Urinary bladder (tissue), 4 donors: ENCODE results near the gene MTMR11. TPM values are rescaled to one million over a fixed set of nuclear protein-coding genes. Genes with fewer than 3 reads are reported as not detected.

Experiments used
- DNase-seq: peaks from one replicate; pipeline ENCODE4 v3.0.0-alpha.2; 2015; ENCODE audit errors: extremely low spot score
- H3K27ac ChIP-seq: one replicate; pipeline ENCODE4 v1.5.1; 2013; ENCODE audit warnings: low read depth, mild to moderate bottlenecking, moderate library complexity
- H3K36me3 ChIP-seq: one replicate; pipeline ENCODE4 v1.6.1; 2013; ENCODE audit warnings: mild to moderate bottlenecking, moderate library complexity; ENCODE audit not compliant: insufficient read depth
- H3K4me1 ChIP-seq: one replicate; pipeline ENCODE4 v1.6.1; 2013; ENCODE audit warnings: mild to moderate bottlenecking, moderate library complexity; ENCODE audit not compliant: insufficient read depth
- H3K4me3 ChIP-seq: one replicate; pipeline ENCODE4 v1.5.1; 2013; ENCODE audit warnings: low read depth, low read length
- WGBS: extraction: QIAGEN DNeasy Blood & Tissue Kit; methylation state at CpG from one replicate; pipeline ENCODE4 v1.1.7; 2013; 5-methylcytosine and 5-hydroxymethylcytosine counted together
- polyA plus RNA-seq: library from polyadenylated mRNA; stranded (reverse); fragments of 200-250 nt; gene quantifications from one replicate; pipeline ENCODE4 v1.2.3, GENCODE V29; 2013
- total RNA-seq: library from RNA; depleted of rRNA; stranded (reverse); fragments of >200 nt; gene quantifications from one replicate; pipeline ENCODE4 v1.2.3, GENCODE V29; 2014
- donor health status: healthy with polysubstance abuse.
- donor health status: healthy.

The MTMR11 gene
- total and polyA plus RNA-seq, 2 donors, result 15.2 to 20.9 TPM

DNA sequence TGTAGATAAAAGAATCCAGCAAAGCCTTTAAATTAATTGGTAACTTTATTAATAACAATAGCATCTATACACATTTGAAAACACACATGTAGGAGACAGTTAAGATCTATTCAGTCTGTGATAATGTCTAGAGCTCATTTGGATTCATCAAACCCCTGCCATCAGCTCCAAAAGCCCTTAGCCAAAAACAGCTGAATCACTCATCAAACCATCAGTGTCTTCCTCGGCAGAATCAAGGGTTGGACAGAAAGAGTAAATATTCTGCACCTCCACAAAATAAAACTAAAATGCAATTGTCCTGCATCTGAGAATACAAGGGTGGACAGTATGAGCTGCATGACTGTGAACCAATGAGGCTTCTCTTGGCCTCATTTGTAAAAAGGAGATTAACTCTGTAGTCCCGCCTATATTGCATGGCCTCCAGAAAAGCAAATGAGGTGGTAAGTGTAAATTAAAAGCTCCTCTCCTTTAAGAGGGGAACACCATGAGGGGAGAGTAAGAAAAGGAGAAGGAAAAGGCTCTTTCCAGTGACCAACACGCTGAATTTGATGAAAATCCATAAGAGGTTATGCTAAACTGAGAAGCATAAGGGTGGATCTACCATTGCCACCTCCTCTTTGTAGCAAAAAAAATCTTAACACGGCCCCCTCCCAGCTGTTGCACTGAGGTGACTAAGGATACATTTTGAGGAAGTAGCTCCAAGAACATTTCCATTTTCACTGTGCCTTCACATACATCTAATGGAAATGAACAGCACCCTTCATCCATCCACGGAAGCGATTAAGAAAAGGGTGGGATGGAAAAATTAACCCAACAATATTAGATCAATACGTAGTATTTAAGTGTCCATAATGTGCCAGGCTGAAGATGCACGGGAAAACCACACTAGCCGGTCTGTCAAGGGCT, 52.0 kb downstream of the MTMR11 start:
- WGBS, result 6% methylated on average over 9 of the region's 9 CpGs
- peak overlapping the region; percentile 74 for H3K4me3 ChIP-seq
- H3K4me1 ChIP-seq, result no peaks in the 10 kb centered on the region
- no peak for DNase-seq
- no peaks in the 10 kb centered on the region for H3K36me3 ChIP-seq
- peak overlapping the region; percentile 95 for H3K27ac ChIP-seq

DNA sequence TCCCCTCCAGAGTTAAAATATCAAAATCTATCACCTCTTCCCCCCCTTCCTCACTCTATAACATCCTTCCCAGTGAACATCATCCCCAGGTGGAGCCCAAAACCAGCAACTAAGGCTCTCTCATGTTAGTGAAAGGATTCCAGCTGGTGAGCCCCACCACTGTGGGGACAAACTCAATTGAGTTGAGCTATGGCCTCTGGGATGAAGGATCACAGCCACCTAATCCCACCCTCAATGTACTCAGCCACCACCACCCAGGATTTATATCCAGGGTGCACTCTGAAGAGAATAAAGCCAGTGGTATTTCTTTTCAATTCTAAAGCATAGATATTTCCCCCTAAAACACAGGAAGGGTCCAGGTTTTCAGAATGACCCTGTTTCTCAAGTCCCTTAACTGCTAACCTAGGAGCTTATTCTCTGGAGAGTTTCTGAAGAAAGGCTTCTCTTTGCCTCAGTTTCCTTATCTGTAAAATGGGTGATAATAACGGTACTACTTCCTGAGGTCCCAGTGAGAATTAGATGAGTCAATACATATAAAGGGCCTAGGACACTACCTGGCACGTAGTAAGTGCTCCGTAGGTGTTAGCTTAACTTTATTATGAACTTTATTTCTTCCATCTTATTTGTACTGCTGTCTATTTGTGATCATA, 53.0 kb downstream of the MTMR11 start:
- H3K27ac ChIP-seq, result no peak overlapping the region
- no peak for DNase-seq
- H3K36me3 ChIP-seq, result no peaks in the 10 kb centered on the region
- 86% methylated on average over 3 of the region's 3 CpGs for WGBS
- no peaks in the 10 kb centered on the region for H3K4me1 ChIP-seq
- H3K4me3 ChIP-seq, result no peak overlapping the region

- H3K4me3 ChIP-seq, result no peak overlapping the region
- WGBS, result 92% methylated on average over 1 of the region's 1 CpG
- DNase-seq, result no peak
- H3K4me1 ChIP-seq, result no peaks in the 10 kb centered on the region
- no peaks in the 10 kb centered on the region for H3K36me3 ChIP-seq
- no peak overlapping the region for H3K27ac ChIP-seq
Observed at GRCh38 chr1:149881876-149882275, 54.8 kb downstream of the MTMR11 start.

- DNase-seq, result no peak
- WGBS, result 90% methylated on average over 1 of the region's 1 CpG
Observed at GRCh38 chr1:149879556-149879955, 57.1 kb downstream of the MTMR11 start.

More at GRCh38 chr1:149879556-149879955, 57.1 kb downstream of the MTMR11 start:
- Histone ChIP-seq H3K27ac (no peak overlapping the region), H3K4me3 (no peak overlapping the region), H3K36me3 (no peaks in the 10 kb centered on the region), H3K4me1 (no peaks in the 10 kb centered on the region)

Other genes starting within 250 kb of the MTMR11 start
- 10.4 TPM for gene FCGR1A, start 154.2 kb downstream of the MTMR11 start, total RNA-seq
- gene FCGR1A, start 154.2 kb downstream of the MTMR11 start, polyA plus RNA-seq, result 10.2 TPM
- gene BOLA1, start 37.3 kb downstream of the MTMR11 start, total RNA-seq, result 11.4 TPM
- 34.2 TPM for gene BOLA1, start 37.3 kb downstream of the MTMR11 start, polyA plus RNA-seq
- gene SV2A, start 19.0 kb downstream of the MTMR11 start, total RNA-seq, result 5.5 TPM
- gene SV2A, start 19.0 kb downstream of the MTMR11 start, polyA plus RNA-seq, result 7.3 TPM
- 16.8 TPM for gene SF3B4, start 9.1 kb downstream of the MTMR11 start, total RNA-seq
- gene SF3B4, start 9.1 kb downstream of the MTMR11 start, polyA plus RNA-seq, result 54.0 TPM
- 20.9 TPM for gene OTUD7B, start 73.8 kb upstream of the MTMR11 start, total RNA-seq
- gene OTUD7B, start 73.8 kb upstream of the MTMR11 start, polyA plus RNA-seq, result 9.2 TPM
- gene VPS45, start 130.9 kb upstream of the MTMR11 start, total RNA-seq, result 102 TPM
- 28.8 TPM for gene VPS45, start 130.9 kb upstream of the MTMR11 start, polyA plus RNA-seq
- 49.9 TPM for gene PLEKHO1, start 213.0 kb upstream of the MTMR11 start, total RNA-seq
- gene PLEKHO1, start 213.0 kb upstream of the MTMR11 start, polyA plus RNA-seq, result 207 TPM